SK-N-SH treated with all-trans-retinoic acid at 6 μM for 48 hours (cell line): ENCODE measurements around the gene SEMA4C.

Source experiments
- ATAC-seq: fragments of 200-7000 bp; cut with Tn5 transposase; 3 replicates; pipeline ENCODE4 v1.9.1; 2020; ENCODE audit warnings: mild to moderate bottlenecking, moderate library complexity
- ARNTL ChIP-seq: fragments of 450-650 bp; formaldehyde crosslinking; IDR thresholded peaks from 2 replicates; pipeline ENCODE4 v1.5.0; 2020; ENCODE audit warnings: low read depth, mild to moderate bottlenecking, moderate library complexity, borderline replicate concordance
- BACH2 ChIP-seq: fragments of 250-450 bp; sonication (Bioruptor Pico); IDR thresholded peaks from 2 replicates; pipeline ENCODE4 v1.9.0; 2021; ENCODE audit warnings: mild to moderate bottlenecking, borderline replicate concordance
- CREB5 ChIP-seq: fragments of 250-450 bp; sonication (Bioruptor Pico); IDR thresholded peaks from 2 replicates; pipeline ENCODE4 v1.5.1; 2020; ENCODE audit warnings: low read depth, mild to moderate bottlenecking, moderate library complexity
- CSDC2 ChIP-seq: fragments of 250-450 bp; sonication (Bioruptor Pico); IDR thresholded peaks from 2 replicates; pipeline ENCODE4 v1.5.0; 2020; ENCODE audit warnings: mild to moderate bottlenecking, moderate library complexity
- ESRRG ChIP-seq: fragments of 250-450 bp; sonication (Bioruptor Pico); IDR thresholded peaks from 2 replicates; pipeline ENCODE4 v1.6.1; 2021; ENCODE audit warnings: mild to moderate bottlenecking
- GLIS3 ChIP-seq: fragments of 250-450 bp; sonication (Bioruptor Pico); IDR thresholded peaks from 2 replicates; pipeline ENCODE4 v1.5.0; 2020; ENCODE audit warnings: mild to moderate bottlenecking, moderate library complexity
- ISL1 ChIP-seq: fragments of 250-450 bp; sonication (Bioruptor Pico); IDR thresholded peaks from 2 replicates; pipeline ENCODE4 v2.1.2; 2022; ENCODE audit warnings: mild to moderate bottlenecking, moderate library complexity
- OSR1 ChIP-seq: fragments of 250-450 bp; sonication (Bioruptor Pico); IDR thresholded peaks from 2 replicates; pipeline ENCODE4 v1.8.0; 2022; ENCODE audit warnings: moderate library complexity, mild to moderate bottlenecking, inconsistent platforms
- PATZ1 ChIP-seq: fragments of 250-450 bp; sonication (Bioruptor Pico); IDR thresholded peaks from 2 replicates; pipeline ENCODE4 v1.8.0; 2020; ENCODE audit warnings: mild to moderate bottlenecking, moderate library complexity, borderline replicate concordance
- POU6F1 ChIP-seq: fragments of 250-450 bp; sonication (Bioruptor Pico); IDR thresholded peaks from 2 replicates; pipeline ENCODE4 v1.8.0; 2021; ENCODE audit warnings: low read depth, mild to moderate bottlenecking, moderate library complexity, borderline replicate concordance
- PPARA ChIP-seq: fragments of 250-450 bp; sonication (Bioruptor Pico); IDR thresholded peaks from 2 replicates; pipeline ENCODE4 v1.5.0; 2020; ENCODE audit warnings: mild to moderate bottlenecking, borderline replicate concordance
- RARB ChIP-seq: fragments of 250-450 bp; sonication (Bioruptor Pico); IDR thresholded peaks from 2 replicates; pipeline ENCODE4 v1.8.0; 2021; ENCODE audit warnings: mild to moderate bottlenecking, moderate library complexity
- SNAI2 ChIP-seq: fragments of 250-450 bp; sonication (Bioruptor Pico); IDR thresholded peaks from 2 replicates; pipeline ENCODE4 v1.5.0; 2020; ENCODE audit warnings: mild to moderate bottlenecking, moderate library complexity
- TCF4 ChIP-seq: fragments of 250-450 bp; sonication (Bioruptor Pico); IDR thresholded peaks from 2 replicates; pipeline ENCODE4 v1.8.0; 2021; ENCODE audit warnings: mild to moderate bottlenecking, moderate library complexity, borderline replicate concordance
- TOX ChIP-seq: fragments of 250-450 bp; sonication (Bioruptor Pico); IDR thresholded peaks from 2 replicates; pipeline ENCODE4 v1.8.0; 2021; ENCODE audit warnings: mild to moderate bottlenecking, moderate library complexity, borderline replicate concordance
- TSHZ2 ChIP-seq: fragments of 250-450 bp; sonication (Bioruptor Pico); IDR thresholded peaks from 2 replicates; pipeline ENCODE4 v1.5.0; 2020; ENCODE audit warnings: mild to moderate bottlenecking, moderate library complexity
- ZC3H10 ChIP-seq: fragments of 250-450 bp; sonication (Bioruptor Pico); IDR thresholded peaks from 2 replicates; pipeline ENCODE4 v1.5.1; 2021; ENCODE audit warnings: mild to moderate bottlenecking, moderate library complexity
- ZFP3 ChIP-seq: fragments of 250-450 bp; sonication (Bioruptor Pico); IDR thresholded peaks from 2 replicates; pipeline ENCODE4 v1.5.0; 2020; ENCODE audit warnings: mild to moderate bottlenecking, moderate library complexity
- ZFP30 ChIP-seq: fragments of 450-650 bp; formaldehyde crosslinking; IDR thresholded peaks from 2 replicates; pipeline ENCODE4 v1.5.0; 2022; ENCODE audit warnings: mild to moderate bottlenecking, moderate library complexity
- ZNF70 ChIP-seq: fragments of 450-650 bp; formaldehyde crosslinking; IDR thresholded peaks from 2 replicates; pipeline ENCODE4 v1.5.0; 2020; ENCODE audit warnings: mild to moderate bottlenecking, moderate library complexity
- ZNF8 ChIP-seq: fragments of 450-650 bp; formaldehyde crosslinking; IDR thresholded peaks from 2 replicates; pipeline ENCODE4 v1.5.0; 2020; ENCODE audit warnings: mild to moderate bottlenecking, moderate library complexity

SEMA4C gene

GRCh38 chr2:96828874-96829273, 41.0 kb downstream of the SEMA4C start:
- ATAC-seq: no peak
- TF ChIP-seq OSR1 (CRISPR knock-in tag): no peak
- no peak for TF ChIP-seq POU6F1
- no peak for TF ChIP-seq CREB5 (CRISPR knock-in tag)
- TF ChIP-seq ARNTL (CRISPR knock-in tag): no peak
- no peak for TF ChIP-seq ZFP30
- no peak for TF ChIP-seq RARB (CRISPR knock-in tag)
- TF ChIP-seq SNAI2 (CRISPR knock-in tag): no peak
- TF ChIP-seq ZNF8 (CRISPR knock-in tag): no peak
- no peak for TF ChIP-seq PPARA (CRISPR knock-in tag)
- TF ChIP-seq TSHZ2 (CRISPR knock-in tag): no peak
- TF ChIP-seq TCF4 (CRISPR knock-in tag): no peak
- TF ChIP-seq, all 23 proteins: peak for 0

GRCh38 chr2:96828436-96828835, 41.4 kb downstream of the SEMA4C start:
- no peak for TF ChIP-seq ISL1 (CRISPR knock-in tag)
- no peak for TF ChIP-seq PATZ1
- TF ChIP-seq TOX: no peak
- TF ChIP-seq ZC3H10 (CRISPR knock-in tag): no peak
- TF ChIP-seq CSDC2: no peak
- no peak for TF ChIP-seq SNAI2 (CRISPR knock-in tag)
- no peak for TF ChIP-seq PPARA (CRISPR knock-in tag)
- ATAC-seq: no peak

GRCh38 chr2:96826546-96827278, 43.2 kb downstream of the SEMA4C start:
- TF ChIP-seq ZFP3: no peak
- TF ChIP-seq PPARA (CRISPR knock-in tag): no peak
- TF ChIP-seq GLIS3 (CRISPR knock-in tag): no peak
- no peak for TF ChIP-seq RARB (CRISPR knock-in tag)
- no peak for TF ChIP-seq POU6F1
- no peak for TF ChIP-seq PATZ1
- no peak for TF ChIP-seq ZNF70 (CRISPR knock-in tag)
- no peak for TF ChIP-seq BACH2 (CRISPR knock-in tag)
- no peak for TF ChIP-seq ZNF8 (CRISPR knock-in tag)
- TF ChIP-seq ZC3H10 (CRISPR knock-in tag): no peak
- TF ChIP-seq TCF4 (CRISPR knock-in tag): no peak
- TF ChIP-seq TOX: no peak
- no peak for TF ChIP-seq ESRRG (CRISPR knock-in tag)
- TF ChIP-seq ZFP30: no peak
- ATAC-seq: no peak
